Measurements from ENCODE around the gene ARL5A.

GRCh38 chr2:151770995-151771394 lies 57.2 kb downstream of the ARL5A start:
- TF ChIP-seq USF2 (CRISPR knock-in tag; IDR thresholded peaks at IDR 0.05) (no peak), BRD4 (IDR thresholded peaks at IDR 0.05) (no peak), SP2 (IDR thresholded peaks at IDR 0.05; ENCODE audit: extremely low read depth, low read depth, low read length, poor library complexity, severe bottlenecking) (no peak), POLR2A (conservative IDR thresholded peaks at IDR 0.05) (no peak), CHD4 (IDR thresholded peaks at IDR 0.05; ENCODE audit: insufficient read depth, insufficient replicate concordance, low read depth, low read length, poor library complexity, severe bottlenecking) (peak; percentile 22), CTCF (IDR thresholded peaks at IDR 0.05 in 2 of 3, conservative IDR thresholded peaks at IDR 0.05 in 1 of 3; ENCODE audit: insufficient read depth in 2 of 3, low read depth in 1 of 3, low read length in 3 of 3) (no peak), ELF4 (CRISPR knock-in tag; IDR thresholded peaks at IDR 0.05) (no peak), JUND (IDR thresholded peaks at IDR 0.05; ENCODE audit: borderline replicate concordance, low read depth, low read length) (no peak), JUND (tag; IDR thresholded peaks at IDR 0.05; ENCODE audit: borderline replicate concordance, low read depth, low read length) (no peak), TAF15 (IDR thresholded peaks at IDR 0.05; ENCODE audit: low read depth, low read length) (no peak), NR0B1 (IDR thresholded peaks at IDR 0.05; ENCODE audit: partially characterized antibody) (no peak), ZNF609 (CRISPR knock-in tag; IDR thresholded peaks at IDR 0.05; ENCODE audit: borderline replicate concordance) (no peak)
- TF ChIP-seq, protein P1, sequence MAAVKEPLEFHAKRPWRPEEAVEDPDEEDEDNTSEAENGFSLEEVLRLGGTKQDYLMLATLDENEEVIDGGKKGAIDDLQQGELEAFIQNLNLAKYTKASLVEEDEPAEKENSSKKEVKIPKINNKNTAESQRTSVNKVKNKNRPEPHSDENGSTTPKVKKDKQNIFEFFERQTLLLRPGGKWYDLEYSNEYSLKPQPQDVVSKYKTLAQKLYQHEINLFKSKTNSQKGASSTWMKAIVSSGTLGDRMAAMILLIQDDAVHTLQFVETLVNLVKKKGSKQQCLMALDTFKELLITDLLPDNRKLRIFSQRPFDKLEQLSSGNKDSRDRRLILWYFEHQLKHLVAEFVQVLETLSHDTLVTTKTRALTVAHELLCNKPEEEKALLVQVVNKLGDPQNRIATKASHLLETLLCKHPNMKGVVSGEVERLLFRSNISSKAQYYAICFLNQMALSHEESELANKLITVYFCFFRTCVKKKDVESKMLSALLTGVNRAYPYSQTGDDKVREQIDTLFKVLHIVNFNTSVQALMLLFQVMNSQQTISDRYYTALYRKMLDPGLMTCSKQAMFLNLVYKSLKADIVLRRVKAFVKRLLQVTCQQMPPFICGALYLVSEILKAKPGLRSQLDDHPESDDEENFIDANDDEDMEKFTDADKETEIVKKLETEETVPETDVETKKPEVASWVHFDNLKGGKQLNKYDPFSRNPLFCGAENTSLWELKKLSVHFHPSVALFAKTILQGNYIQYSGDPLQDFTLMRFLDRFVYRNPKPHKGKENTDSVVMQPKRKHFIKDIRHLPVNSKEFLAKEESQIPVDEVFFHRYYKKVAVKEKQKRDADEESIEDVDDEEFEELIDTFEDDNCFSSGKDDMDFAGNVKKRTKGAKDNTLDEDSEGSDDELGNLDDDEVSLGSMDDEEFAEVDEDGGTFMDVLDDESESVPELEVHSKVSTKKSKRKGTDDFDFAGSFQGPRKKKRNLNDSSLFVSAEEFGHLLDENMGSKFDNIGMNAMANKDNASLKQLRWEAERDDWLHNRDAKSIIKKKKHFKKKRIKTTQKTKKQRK (IDR thresholded peaks at IDR 0.05; ENCODE audit: borderline replicate concordance, low read depth, low read length) = no peak

Data from K562 (cell line).